ENCODE results near the gene SUSD4.

The SUSD4 gene

GRCh38 chr1:223225061-223225460, 138.9 kb downstream of the SUSD4 start:
- H3K36me3 ChIP-seq (ENCODE audit: control insufficient read depth, insufficient read depth, low read length) = no peaks in the 10 kb centered on the region
- H3K9me3 ChIP-seq (ENCODE audit: control insufficient read depth, insufficient read depth, low read depth, low read length) = no peaks in the 10 kb centered on the region
- peaks cover 16% of the 10 kb centered on the region; the same call in 1 of the 2 replicates for H3K27me3 ChIP-seq (ENCODE audit: control insufficient read depth, insufficient read depth, low read length)
- no peak overlapping the region for H3K9ac ChIP-seq (ENCODE audit: low read length)
- H3K27ac ChIP-seq (ENCODE audit: low read depth, low read length) = no peak overlapping the region
- H3K4me3 ChIP-seq (ENCODE audit: low read depth, low read length) = no peak overlapping the region
- H3K4me1 ChIP-seq (ENCODE audit: control insufficient read depth, insufficient read depth, low read length) = no peaks in the 10 kb centered on the region

GRCh38 chr1:223224465-223224864, 139.5 kb downstream of the SUSD4 start:
- H3K4me1 ChIP-seq (ENCODE audit: control insufficient read depth, insufficient read depth, low read length) = no peaks in the 10 kb centered on the region

GRCh38 chr1:223223091-223223995, 140.6 kb downstream of the SUSD4 start:
- H3K27me3 ChIP-seq (ENCODE audit: control insufficient read depth, insufficient read depth, low read length) = peaks cover 16% of the 10 kb centered on the region; the same call in 1 of the 2 replicates
- H3K9me3 ChIP-seq (ENCODE audit: control insufficient read depth, insufficient read depth, low read depth, low read length) = peaks cover 15% of the 10 kb centered on the region
- H3K4me3 ChIP-seq (ENCODE audit: low read depth, low read length) = no peak overlapping the region
- no peaks in the 10 kb centered on the region for H3K36me3 ChIP-seq (ENCODE audit: control insufficient read depth, insufficient read depth, low read length)
- H3K4me1 ChIP-seq (ENCODE audit: control insufficient read depth, insufficient read depth, low read length) = no peaks in the 10 kb centered on the region
- H3K9ac ChIP-seq (ENCODE audit: low read length) = no peak overlapping the region
- no peak overlapping the region for H3K27ac ChIP-seq (ENCODE audit: low read depth, low read length)

More at GRCh38 chr1:223224465-223224864, 139.5 kb downstream of the SUSD4 start:
- H3K36me3 ChIP-seq (ENCODE audit: control insufficient read depth, insufficient read depth, low read length) = no peaks in the 10 kb centered on the region
- peaks cover 16% of the 10 kb centered on the region; the same call in 1 of the 2 replicates for H3K27me3 ChIP-seq (ENCODE audit: control insufficient read depth, insufficient read depth, low read length)
- no peak overlapping the region for H3K4me3 ChIP-seq (ENCODE audit: low read depth, low read length)
- peaks cover 4% of the 10 kb centered on the region for H3K9me3 ChIP-seq (ENCODE audit: control insufficient read depth, insufficient read depth, low read depth, low read length)
- no peak overlapping the region for H3K27ac ChIP-seq (ENCODE audit: low read depth, low read length)
- H3K9ac ChIP-seq (ENCODE audit: low read length) = no peak overlapping the region

- no peak overlapping the region for H3K4me3 ChIP-seq (ENCODE audit: low read depth, low read length)
- H3K27ac ChIP-seq (ENCODE audit: low read depth, low read length) = no peak overlapping the region
- no peaks in the 10 kb centered on the region for H3K4me1 ChIP-seq (ENCODE audit: control insufficient read depth, insufficient read depth, low read length)
- no peak overlapping the region for H3K9ac ChIP-seq (ENCODE audit: low read length)
- peaks cover 12% of the 10 kb centered on the region; the same call in 1 of the 2 replicates for H3K27me3 ChIP-seq (ENCODE audit: control insufficient read depth, insufficient read depth, low read length)
- H3K36me3 ChIP-seq (ENCODE audit: control insufficient read depth, insufficient read depth, low read length) = no peaks in the 10 kb centered on the region
- H3K9me3 ChIP-seq (ENCODE audit: control insufficient read depth, insufficient read depth, low read depth, low read length) = peaks cover 19% of the 10 kb centered on the region
Measured at GRCh38 chr1:223222377-223222776, 141.6 kb downstream of the SUSD4 start.

- H3K4me3 ChIP-seq (ENCODE audit: low read depth, low read length) = no peak overlapping the region
- H3K27ac ChIP-seq (ENCODE audit: low read depth, low read length) = no peak overlapping the region
- H3K36me3 ChIP-seq (ENCODE audit: control insufficient read depth, insufficient read depth, low read length) = no peaks in the 10 kb centered on the region
- H3K9me3 ChIP-seq (ENCODE audit: control insufficient read depth, insufficient read depth, low read depth, low read length) = peaks cover 19% of the 10 kb centered on the region
- H3K4me1 ChIP-seq (ENCODE audit: control insufficient read depth, insufficient read depth, low read length) = no peaks in the 10 kb centered on the region
- no peak overlapping the region for H3K9ac ChIP-seq (ENCODE audit: low read length)
- H3K27me3 ChIP-seq (ENCODE audit: control insufficient read depth, insufficient read depth, low read length) = peaks cover 12% of the 10 kb centered on the region; the same call in 1 of the 2 replicates
Measured at GRCh38 chr1:223221686-223222085, 142.3 kb downstream of the SUSD4 start.

GRCh38 chr1:223219846-223220610, 143.9 kb downstream of the SUSD4 start:
- Histone ChIP-seq H3K9me3 (ENCODE audit: control insufficient read depth, insufficient read depth, low read depth, low read length) (peaks cover 19% of the 10 kb centered on the region), H3K27me3 (ENCODE audit: control insufficient read depth, insufficient read depth, low read length) (peaks cover under 1% of the 10 kb centered on the region; the same call in 1 of the 2 replicates), H3K4me3 (ENCODE audit: low read depth, low read length) (no peak overlapping the region), H3K27ac (ENCODE audit: low read depth, low read length) (no peak overlapping the region), H3K36me3 (ENCODE audit: control insufficient read depth, insufficient read depth, low read length) (no peaks in the 10 kb centered on the region), H3K9ac (ENCODE audit: low read length) (no peak overlapping the region), H3K4me1 (ENCODE audit: control insufficient read depth, insufficient read depth, low read length) (no peaks in the 10 kb centered on the region)

- no peak overlapping the region for H3K4me3 ChIP-seq (ENCODE audit: low read depth, low read length)
- H3K4me1 ChIP-seq (ENCODE audit: control insufficient read depth, insufficient read depth, low read length) = no peaks in the 10 kb centered on the region
- H3K27ac ChIP-seq (ENCODE audit: low read depth, low read length) = no peak overlapping the region
- no peaks in the 10 kb centered on the region for H3K36me3 ChIP-seq (ENCODE audit: control insufficient read depth, insufficient read depth, low read length)
- H3K9ac ChIP-seq (ENCODE audit: low read length) = no peak overlapping the region
- H3K27me3 ChIP-seq (ENCODE audit: control insufficient read depth, insufficient read depth, low read length) = no peaks in the 10 kb centered on the region; the same call in 1 of the 2 replicates
- peaks cover 19% of the 10 kb centered on the region for H3K9me3 ChIP-seq (ENCODE audit: control insufficient read depth, insufficient read depth, low read depth, low read length)
Measured at GRCh38 chr1:223219318-223219635, 144.7 kb downstream of the SUSD4 start.

- peaks cover 19% of the 10 kb centered on the region for H3K9me3 ChIP-seq (ENCODE audit: control insufficient read depth, insufficient read depth, low read depth, low read length)
- H3K27me3 ChIP-seq (ENCODE audit: control insufficient read depth, insufficient read depth, low read length) = no peaks in the 10 kb centered on the region; the same call in 1 of the 2 replicates
- H3K27ac ChIP-seq (ENCODE audit: low read depth, low read length) = no peak overlapping the region
- H3K36me3 ChIP-seq (ENCODE audit: control insufficient read depth, insufficient read depth, low read length) = no peaks in the 10 kb centered on the region
- no peaks in the 10 kb centered on the region for H3K4me1 ChIP-seq (ENCODE audit: control insufficient read depth, insufficient read depth, low read length)
- H3K9ac ChIP-seq (ENCODE audit: low read length) = no peak overlapping the region
- no peak overlapping the region for H3K4me3 ChIP-seq (ENCODE audit: low read depth, low read length)
Measured at GRCh38 chr1:223217781-223218180, 146.2 kb downstream of the SUSD4 start.

- H3K4me3 ChIP-seq (ENCODE audit: low read depth, low read length) = no peak overlapping the region
- H3K9ac ChIP-seq (ENCODE audit: low read length) = no peak overlapping the region
Measured at GRCh38 chr1:223216531-223217205, 147.3 kb downstream of the SUSD4 start.

GRCh38 chr1:223216074-223216473, 147.9 kb downstream of the SUSD4 start:
- H3K4me1 ChIP-seq (ENCODE audit: control insufficient read depth, insufficient read depth, low read length) = no peaks in the 10 kb centered on the region
- no peak overlapping the region for H3K9ac ChIP-seq (ENCODE audit: low read length)
- no peaks in the 10 kb centered on the region for H3K36me3 ChIP-seq (ENCODE audit: control insufficient read depth, insufficient read depth, low read length)
- peaks cover 19% of the 10 kb centered on the region for H3K9me3 ChIP-seq (ENCODE audit: control insufficient read depth, insufficient read depth, low read depth, low read length)
- no peak overlapping the region for H3K27ac ChIP-seq (ENCODE audit: low read depth, low read length)
- H3K4me3 ChIP-seq (ENCODE audit: low read depth, low read length) = no peak overlapping the region
- no peaks in the 10 kb centered on the region; the same call in 1 of the 2 replicates for H3K27me3 ChIP-seq (ENCODE audit: control insufficient read depth, insufficient read depth, low read length)

More at GRCh38 chr1:223216531-223217205, 147.3 kb downstream of the SUSD4 start:
- H3K4me1 ChIP-seq (ENCODE audit: control insufficient read depth, insufficient read depth, low read length) = no peaks in the 10 kb centered on the region
- no peaks in the 10 kb centered on the region; the same call in 1 of the 2 replicates for H3K27me3 ChIP-seq (ENCODE audit: control insufficient read depth, insufficient read depth, low read length)
- no peak overlapping the region for H3K27ac ChIP-seq (ENCODE audit: low read depth, low read length)
- no peaks in the 10 kb centered on the region for H3K36me3 ChIP-seq (ENCODE audit: control insufficient read depth, insufficient read depth, low read length)
- peaks cover 19% of the 10 kb centered on the region for H3K9me3 ChIP-seq (ENCODE audit: control insufficient read depth, insufficient read depth, low read depth, low read length)

Measured in HUES6 (cell line).